NCI-H345 (cell line): ENCODE results near the gene ATAD1.

ENCODE experiments used
- DNase-seq: peaks from one replicate; lab custom pipeline; 2025; lab: John Stamatoyannopoulos, UW

ATAD1 gene

DNA sequence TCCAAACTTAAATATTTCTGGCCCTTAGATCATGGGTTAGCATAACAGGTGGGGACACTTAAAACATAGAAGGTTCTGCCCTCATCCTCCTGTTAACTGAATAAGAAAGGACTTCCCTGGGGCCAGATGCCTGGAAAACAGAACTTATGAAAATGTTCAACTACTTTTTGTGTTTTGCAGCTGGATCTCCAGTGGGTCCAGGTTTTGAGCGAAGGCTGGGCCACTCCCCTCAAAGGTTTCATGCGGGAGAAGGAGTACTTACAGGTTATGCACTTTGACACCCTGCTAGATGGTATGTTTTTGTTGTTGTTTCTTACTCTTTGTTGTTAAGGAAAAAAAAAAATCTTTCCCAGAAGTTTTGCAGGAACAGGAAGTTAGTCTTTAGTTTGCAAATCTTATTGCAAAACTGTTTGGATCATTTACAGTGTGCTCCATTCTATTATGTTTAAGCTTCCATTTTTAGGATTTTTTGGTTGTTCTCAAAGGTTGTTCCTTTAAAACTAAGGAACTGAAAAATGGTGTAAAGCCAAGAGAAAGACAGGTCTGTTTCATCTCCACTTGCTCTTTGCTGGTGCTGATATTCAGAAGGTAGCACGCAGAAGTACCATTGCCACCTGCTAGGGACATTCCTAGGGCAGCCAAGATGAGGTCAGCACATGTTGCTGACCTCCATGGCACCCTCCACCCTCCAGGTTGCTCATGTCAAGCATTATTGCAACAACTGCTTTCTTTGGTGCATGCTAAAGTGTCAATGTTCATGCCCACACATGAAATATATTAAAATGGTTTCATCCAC lies 102.3 kb downstream of the ATAD1 start:
- no peak for DNase-seq

DNA sequence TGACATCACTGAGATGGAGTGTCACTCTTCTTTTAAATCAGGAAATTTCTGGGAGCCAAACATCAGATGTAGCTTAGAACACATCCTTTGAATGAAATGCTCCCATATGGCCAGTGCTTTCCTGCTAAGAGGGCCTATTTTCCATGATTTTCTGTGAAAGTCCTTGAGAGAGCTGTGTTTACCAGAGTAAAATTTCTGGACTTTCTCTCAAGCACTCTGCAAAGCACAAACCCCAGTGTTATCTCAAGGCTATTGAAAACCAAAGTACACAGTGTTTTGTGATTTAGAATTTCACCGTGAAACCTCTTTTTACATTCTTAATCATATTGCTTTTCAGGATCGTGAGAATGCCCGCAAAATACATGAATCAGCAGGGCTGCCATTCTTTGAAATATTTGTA lies 104.3 kb downstream of the ATAD1 start:
- DNase-seq = no peak

DNA sequence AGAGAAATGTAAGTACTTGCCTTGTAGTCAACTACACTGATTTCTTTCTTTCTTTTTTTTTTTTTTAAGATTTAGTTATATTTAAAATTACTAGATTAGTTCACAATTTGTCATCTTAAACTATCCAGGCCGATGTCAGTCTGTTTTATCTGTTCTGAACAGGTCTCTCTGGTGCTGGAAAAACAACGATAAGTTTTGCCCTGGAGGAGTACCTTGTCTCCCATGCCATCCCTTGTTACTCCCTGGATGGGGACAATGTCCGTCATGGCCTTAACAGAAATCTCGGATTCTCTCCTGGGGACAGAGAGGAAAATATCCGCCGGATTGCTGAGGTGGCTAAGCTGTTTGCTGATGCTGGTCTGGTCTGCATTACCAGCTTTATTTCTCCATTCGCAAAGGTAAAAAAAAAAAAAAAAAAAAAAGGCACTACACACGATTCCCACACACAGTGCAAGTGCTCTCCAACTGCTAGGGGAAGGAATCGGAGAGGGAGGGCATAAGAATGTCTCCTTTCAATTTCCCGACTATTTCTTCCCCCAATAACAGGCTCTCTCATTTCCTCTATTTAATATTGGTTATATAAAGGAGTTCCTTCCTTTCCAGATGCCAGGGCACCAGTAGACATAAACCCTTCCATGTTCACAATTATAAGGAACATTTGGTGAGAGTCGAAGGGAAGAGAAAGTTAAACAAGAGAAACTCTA lies 105.0 kb downstream of the ATAD1 start:
- no peak for DNase-seq

DNA sequence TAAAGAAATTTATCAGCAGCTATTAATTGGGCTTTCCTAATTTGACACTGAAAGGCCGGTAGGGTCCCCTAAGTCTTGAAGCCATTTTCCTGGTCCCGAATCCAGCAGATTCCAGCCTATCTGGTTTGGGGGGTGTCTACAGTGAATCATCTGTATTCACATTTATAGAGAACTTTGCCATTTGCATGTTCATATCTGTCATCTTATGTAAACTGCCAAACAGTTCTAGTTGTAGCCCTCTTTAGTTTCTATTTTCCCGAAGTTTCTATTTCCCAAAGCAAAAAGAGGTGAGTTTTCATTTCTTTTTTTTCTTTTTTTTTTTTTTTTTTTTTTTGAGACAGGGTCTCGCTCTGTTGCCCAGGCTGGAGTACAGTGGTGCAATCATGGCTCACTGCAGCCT lies 110.8 kb downstream of the ATAD1 start:
- no peak for DNase-seq

DNA sequence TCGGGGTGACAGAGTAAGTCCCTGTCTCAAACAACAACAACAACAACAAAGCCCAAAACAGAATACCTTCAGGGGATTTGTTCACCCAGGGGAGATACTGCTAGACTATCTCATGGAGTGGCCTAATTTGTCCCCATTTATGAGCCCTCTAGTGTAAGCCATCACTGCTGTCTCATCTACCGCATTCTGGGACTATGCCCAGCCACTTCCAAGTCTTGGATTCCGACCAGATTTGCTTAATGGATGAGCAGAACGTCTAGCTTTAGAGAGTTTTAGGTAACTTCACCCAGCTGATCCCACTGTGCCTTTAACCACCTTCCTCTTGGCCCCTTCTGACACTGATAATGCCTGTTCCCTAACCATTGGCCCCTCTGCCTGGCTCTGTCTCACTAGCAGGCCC lies 111.3 kb downstream of the ATAD1 start:
- DNase-seq = no peak

- DNase-seq = no peak
Observed at GRCh38 chr10:87705339-87705738, 112.7 kb downstream of the ATAD1 start.

- DNase-seq = no peak
Observed at GRCh38 chr10:87703771-87704170, 114.3 kb downstream of the ATAD1 start.

DNA sequence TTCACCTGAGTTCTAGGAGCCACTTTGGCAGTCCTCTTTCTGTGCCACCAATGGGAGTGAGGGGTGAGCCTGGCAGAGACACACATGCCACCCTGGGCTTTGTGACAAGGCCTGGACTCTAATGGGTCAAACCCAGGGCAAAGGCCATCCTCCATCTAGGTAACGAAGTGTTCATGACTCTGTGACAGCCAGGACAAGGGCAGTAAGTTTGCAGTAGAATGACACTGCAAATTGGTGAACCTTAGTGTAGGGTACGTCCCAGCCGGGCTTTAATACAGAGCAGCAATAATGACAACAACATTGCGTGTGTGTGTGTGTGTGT lies 115.1 kb downstream of the ATAD1 start:
- DNase-seq = no peak

DNA sequence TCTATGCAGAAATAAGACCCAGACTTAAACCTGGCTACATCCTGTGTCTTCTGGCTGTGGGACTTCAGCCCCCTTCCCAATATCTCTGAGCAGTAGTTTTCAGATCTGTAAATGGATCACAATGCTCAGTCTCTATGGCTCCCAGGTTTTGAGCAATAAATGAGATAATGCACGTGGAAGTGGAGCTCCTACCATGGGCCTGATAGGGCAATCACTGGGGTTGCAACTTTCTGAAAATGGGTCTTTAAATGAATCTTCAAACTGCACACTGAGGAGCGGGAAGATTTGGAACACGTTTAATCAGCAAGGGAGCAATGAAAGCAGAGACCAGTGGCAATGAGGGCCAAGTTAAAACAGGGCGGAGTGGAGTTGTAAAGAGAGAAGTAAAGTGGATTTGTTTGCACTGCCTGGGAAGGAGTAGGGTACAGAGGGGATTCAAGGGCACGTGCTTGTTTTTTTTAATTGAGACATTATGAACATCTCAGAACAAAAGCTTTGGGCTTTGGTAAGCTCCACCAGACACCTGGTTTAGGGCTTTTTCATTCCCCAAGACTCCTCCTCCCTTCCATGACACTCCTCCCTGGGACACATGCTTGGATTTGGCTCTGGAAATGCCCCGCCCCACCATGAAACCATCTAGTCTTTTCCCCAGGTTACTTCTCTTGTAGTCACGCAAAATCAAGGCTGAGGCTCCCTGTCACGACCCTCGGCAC lies 115.6 kb downstream of the ATAD1 start:
- DNase-seq = no peak
